ENCODE results near the gene DGKB.

The DGKB gene

DNA sequence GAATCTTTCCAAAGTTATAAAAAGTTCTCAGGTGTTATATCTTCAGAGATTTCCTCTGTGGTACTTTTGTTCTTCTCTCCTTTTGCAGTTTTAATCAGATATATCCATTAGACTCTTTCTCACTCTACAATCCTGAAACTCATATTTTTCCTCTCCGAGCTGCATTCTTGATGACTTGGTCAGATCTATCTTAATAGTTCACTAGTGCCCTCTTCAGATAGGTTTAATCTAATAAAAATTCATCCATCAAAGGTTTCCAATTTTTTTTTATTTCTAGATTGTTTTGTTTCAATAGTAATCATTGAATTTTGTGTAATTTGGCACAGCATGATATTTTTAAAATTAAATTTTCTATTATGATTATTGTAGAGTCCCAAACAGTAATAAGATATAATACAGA, 21.8 kb upstream of the DGKB start:
- H3K4me3 ChIP-seq (ENCODE audit: low read length) = no peak overlapping the region

DNA sequence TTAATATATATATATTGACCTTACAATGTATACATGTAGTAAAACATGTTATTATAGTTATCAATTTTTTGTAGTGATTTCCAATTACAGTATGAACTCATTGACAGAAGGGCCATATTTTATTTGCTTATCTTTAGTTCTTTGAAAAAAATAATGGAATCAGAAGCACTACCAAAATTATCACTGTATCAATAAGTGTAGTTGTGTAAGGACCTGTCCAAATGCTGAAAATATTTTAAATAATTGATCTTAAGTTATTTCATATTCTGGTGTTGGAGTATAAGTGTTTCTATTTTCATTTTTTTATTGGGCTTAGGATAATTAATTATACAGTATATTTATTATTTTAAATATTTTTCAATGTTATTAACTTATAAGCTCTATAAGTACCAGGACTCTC, 8.5 kb upstream of the DGKB start:
- H3K4me3 ChIP-seq (ENCODE audit: low read length) = no peak overlapping the region
- no peak for DNase-seq (ENCODE audit: low read depth)
- no peak for TF ChIP-seq CTCF (conservative IDR thresholded peaks at IDR 0.05; ENCODE audit: low read length)

More for the DNA sequence above, 21.8 kb upstream of the DGKB start:
- DNase-seq (ENCODE audit: low read depth) = peak; percentile 30
- TF ChIP-seq CTCF (conservative IDR thresholded peaks at IDR 0.05; ENCODE audit: low read length) = peak; percentile 37

- TF ChIP-seq CTCF (conservative IDR thresholded peaks at IDR 0.05; ENCODE audit: low read length) = no peak
- no peak overlapping the region for H3K4me3 ChIP-seq (ENCODE audit: low read length)
- DNase-seq (ENCODE audit: low read depth) = no peak
Observed at GRCh38 chr7:14908697-14909096, 6.1 kb upstream of the DGKB start.

DNA sequence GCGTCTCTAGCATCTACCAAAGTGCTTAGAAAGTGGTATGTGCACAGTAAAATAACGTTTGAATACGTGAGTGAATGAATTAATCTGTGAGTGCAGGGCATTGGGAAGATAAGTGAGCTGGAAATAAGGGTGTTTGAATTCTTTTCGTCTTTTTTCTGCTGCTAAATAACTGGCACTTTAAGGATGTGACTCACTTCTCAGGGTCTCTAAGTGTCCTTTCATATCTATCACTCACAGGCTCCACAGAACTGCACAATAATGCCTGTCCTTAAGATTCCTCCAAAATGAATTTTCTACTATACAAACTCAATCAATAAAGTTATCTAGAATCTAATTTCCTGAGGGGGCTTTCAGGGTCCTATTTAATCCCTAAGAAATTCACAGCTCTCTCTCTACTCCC, 3.2 kb upstream of the DGKB start:
- no peak for TF ChIP-seq CTCF (conservative IDR thresholded peaks at IDR 0.05; ENCODE audit: low read length)
- no peak for DNase-seq (ENCODE audit: low read depth)
- H3K4me3 ChIP-seq (ENCODE audit: low read length) = no peak overlapping the region

DNA sequence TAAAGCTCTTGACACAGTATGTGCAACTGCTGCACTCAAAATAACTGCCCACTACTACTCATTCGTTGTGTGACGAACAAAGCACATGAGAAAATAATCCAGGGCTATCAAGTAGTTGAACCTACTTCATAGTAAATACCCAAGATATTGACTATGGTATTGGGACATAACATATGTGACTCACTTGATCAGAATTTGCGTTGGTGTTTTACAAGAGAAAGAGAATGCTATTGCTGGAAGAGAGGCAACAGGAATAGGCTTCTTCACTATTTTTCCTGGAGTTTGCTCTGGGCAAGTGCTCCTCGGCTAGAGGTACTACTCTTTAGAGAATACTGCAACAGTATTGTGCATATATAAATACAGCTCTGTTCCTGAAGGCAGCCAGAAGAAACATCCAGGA, 2.5 kb downstream of the DGKB start:
- DNase-seq (ENCODE audit: low read depth) = peak; percentile 2
- no peak overlapping the region for H3K4me3 ChIP-seq (ENCODE audit: low read length)
- no peak for TF ChIP-seq CTCF (conservative IDR thresholded peaks at IDR 0.05; ENCODE audit: low read length)

DNA sequence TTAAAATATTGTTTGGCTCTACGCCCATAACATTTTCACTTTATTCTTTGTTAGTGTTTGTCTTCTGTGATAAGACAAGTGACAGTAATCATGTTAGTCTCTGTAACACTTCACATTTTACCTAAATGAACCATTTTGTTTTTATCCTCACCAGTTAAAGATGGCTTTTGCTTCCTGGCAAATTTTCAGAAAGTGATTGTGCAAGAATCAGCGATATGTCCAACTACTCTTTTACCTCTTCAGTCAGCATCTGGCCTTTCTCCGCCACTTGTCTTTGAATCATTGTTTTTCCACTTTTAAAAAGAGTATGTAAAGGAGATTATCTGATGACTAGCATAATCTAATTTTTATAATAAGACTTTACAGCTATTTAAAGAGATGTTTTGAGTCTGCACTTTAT, 3.5 kb downstream of the DGKB start:
- TF ChIP-seq CTCF (conservative IDR thresholded peaks at IDR 0.05; ENCODE audit: low read length) = no peak
- no peak overlapping the region for H3K4me3 ChIP-seq (ENCODE audit: low read length)
- no peak for DNase-seq (ENCODE audit: low read depth)

DNA sequence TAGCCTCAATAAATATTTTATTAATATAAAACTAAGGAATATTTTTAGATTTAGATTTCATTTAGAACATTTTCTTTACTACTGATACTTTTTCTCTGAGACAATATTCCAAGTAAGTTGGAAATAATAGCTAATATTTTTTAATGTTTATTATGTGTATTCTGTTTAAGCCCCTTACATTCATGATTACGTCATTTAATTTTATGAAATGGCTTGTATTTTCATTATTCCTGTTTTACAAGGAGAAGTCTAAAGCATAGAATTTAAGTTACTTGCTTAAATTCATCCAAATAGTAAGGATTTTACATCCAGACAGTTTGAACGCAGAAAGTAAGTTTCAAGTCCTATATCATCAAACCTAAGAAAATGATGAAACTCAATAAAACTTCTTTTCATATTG, 6.1 kb downstream of the DGKB start:
- DNase-seq (ENCODE audit: low read depth) = no peak
- no peak for TF ChIP-seq CTCF (conservative IDR thresholded peaks at IDR 0.05; ENCODE audit: low read length)
- H3K4me3 ChIP-seq (ENCODE audit: low read length) = no peak overlapping the region
